ENCODE results near the gene SOX6.

The SOX6 gene

GRCh38 chr11:16313846-16314245 lies 42.5 kb downstream of the SOX6 start:
- DNase-seq (ENCODE audit: low read depth): no peak

GRCh38 chr11:16312233-16312765 lies 44.0 kb downstream of the SOX6 start:
- DNase-seq (ENCODE audit: low read depth): no peak

GRCh38 chr11:16311831-16312230 lies 44.5 kb downstream of the SOX6 start:
- no peak for DNase-seq (ENCODE audit: low read depth)

DNA sequence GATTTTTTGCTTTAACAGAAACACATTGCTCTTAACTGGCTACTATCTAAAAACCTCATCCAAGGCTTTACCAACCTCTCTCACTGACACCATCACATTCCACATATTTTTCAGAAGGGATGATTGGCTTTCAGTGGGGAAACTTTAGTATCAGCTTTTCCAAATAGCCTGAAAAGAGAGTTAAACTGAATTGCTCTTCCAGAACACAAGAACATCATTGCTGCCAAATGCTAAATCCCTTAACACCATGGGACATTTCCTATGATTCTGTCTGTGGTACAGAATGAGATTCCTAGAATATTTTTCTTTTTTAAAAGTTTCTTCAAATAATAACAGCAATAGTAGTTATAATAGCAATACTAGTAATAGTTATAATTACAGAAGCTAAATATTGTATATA lies 45.4 kb downstream of the SOX6 start:
- DNase-seq (ENCODE audit: low read depth): no peak

DNA sequence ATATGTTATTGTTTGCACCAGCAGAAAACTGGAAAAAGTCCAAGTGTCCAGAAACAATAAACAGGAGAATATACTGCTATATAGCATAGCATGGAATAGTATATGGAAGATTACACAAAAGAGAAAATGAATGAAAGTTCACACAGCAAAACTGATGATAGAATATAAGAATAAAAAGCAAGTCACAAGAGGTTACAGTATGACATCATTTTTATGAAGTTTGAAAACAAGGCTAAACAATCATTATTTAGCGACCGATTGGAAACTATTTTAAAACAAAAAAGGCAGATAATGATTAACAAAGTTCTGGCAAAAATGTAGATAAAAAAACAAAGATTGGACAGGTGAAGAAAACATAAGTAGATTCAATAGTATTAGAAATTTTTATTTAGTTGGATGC lies 47.1 kb downstream of the SOX6 start:
- no peak for DNase-seq (ENCODE audit: low read depth)

GRCh38 chr11:16301462-16301861 lies 54.9 kb downstream of the SOX6 start:
- DNase-seq (ENCODE audit: low read depth): no peak

DNA sequence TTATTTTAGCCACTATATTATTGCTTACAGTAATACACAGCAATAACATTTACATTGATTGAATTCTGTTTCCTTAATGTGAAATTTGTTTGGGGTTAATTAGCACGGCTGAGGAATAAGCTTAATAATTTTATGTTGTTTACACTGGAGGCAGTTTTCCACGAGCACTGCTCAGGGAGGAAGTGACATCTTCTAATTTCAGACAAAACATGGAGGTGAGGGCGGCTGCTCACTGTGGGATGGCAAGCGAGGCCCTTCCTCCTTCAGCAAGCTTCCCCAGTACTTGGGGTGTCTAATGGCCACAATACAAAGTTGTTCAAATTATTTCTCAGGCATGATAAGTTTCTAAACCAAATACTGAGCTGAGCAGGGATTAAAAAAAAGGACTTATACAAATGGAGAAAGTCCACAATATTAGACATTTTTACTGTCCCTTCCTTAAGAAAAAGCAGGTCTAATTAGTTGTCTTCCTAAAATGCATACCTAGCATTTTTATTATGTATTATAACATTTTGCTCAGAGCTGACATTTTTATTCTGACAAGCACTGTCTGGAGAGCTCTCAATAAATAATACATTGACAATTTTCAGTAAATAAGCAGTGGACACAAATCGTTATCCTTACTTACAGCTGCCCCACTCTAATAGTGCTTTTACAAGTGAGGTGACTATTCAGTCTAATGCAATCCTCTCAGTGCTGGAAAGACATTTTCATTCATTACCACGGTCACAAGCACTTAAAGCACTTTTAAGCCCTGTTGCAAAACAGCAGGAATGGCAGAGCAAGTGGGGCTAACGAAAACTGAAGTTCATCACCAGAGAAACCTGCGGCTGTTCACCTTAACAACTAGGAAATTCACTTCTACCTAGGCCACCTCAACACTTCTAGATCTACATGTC lies 56.2 kb downstream of the SOX6 start:
- DNase-seq (ENCODE audit: low read depth): no peak

DNA sequence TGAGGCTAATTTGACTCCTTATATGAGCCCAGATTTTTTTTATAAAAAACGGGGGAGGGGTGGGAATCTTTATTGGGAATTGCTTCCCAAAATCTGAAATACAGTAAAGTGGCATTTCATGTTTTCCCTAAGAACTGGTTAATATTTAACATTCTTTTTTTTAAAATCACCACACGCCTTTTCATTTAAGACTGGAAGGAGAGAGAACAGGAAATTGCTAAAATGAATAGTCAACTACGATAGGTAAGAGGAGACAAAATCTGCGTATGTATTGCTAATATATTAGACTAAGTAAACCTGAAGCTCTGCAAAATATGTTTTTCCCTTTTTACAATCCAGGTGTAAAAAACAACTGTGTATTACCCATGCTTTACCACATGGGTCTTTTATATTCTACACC lies 57.0 kb downstream of the SOX6 start:
- DNase-seq (ENCODE audit: low read depth): no peak

DNA sequence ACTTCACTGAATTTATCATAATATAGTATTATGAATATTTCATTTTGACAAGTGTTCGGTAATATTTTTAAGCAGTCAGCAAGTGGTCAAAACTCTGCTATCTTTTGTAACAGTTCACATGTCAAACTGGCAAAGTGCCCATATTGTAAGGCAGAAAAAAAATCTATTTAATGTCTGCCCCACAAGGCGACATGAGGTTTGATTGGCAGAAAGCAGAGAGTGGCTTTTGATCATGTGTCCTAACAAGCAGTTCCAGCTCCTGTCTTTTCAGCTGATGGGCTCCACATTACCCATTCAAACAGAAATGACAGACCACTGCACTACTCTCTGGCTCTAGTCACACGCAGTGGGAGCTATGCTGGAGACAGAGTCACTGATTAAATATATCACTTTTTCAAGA lies 59.0 kb downstream of the SOX6 start:
- DNase-seq (ENCODE audit: low read depth): no peak

- DNase-seq (ENCODE audit: low read depth): no peak
These were observed 60.1 kb downstream of the SOX6 start for GRCh38 chr11:16296273-16296672.

- no peak for DNase-seq (ENCODE audit: low read depth)
These were observed 60.8 kb downstream of the SOX6 start for GRCh38 chr11:16295592-16295991.

- DNase-seq (ENCODE audit: low read depth): no peak
These were observed 63.1 kb downstream of the SOX6 start for GRCh38 chr11:16293204-16293681.

DNA sequence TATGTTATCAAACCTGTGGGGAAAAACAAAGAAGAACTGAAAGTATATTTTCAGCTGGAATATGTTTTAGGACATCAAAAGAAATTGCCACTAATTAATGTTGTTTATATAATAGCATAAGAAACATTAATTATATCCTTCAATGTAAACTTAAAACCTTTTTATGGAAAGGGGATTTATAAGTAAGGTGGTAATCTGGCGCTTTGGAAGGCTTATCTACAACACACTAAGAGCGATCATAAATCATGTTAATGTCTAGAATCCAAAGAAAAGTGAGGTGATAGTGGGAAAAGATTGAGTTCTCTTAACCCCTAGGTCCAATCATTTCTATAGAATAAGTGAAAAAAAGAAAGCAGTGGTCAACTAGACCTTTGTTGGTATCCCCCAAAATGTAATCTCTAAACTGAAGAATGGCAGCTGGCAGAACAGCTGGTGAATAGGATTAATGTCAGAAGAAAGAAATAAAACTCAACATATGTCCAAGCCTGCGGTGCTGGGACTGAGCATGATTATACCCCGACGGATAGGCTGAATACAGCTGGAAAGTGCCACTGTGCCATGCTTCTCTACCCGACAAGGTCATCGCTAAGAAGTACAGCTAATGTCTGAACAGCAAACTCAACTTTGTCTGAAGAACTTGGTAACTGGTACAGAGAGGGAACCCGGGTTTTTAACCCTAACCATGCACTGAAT lies 64.0 kb downstream of the SOX6 start:
- DNase-seq (ENCODE audit: low read depth): no peak

DNA sequence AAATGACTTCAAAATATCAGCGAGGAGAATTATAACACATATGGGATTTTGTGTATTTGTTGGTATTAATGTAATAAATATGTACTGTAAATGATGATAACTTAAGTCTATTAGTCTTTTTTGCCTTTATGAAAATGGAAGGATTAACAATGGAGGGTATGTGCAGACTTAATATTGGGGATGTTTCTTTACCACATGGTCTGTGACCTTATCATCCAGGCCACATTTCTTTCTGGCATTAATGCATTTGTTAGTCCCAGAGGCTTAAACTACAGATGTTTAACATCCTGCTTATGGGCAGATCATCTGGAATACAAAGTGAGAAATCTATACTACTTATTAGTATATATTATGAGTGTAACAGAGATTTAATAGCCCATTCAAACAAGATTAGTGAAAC lies 64.6 kb downstream of the SOX6 start:
- DNase-seq (ENCODE audit: low read depth): no peak

GRCh38 chr11:16289541-16289940 lies 66.8 kb downstream of the SOX6 start:
- DNase-seq (ENCODE audit: low read depth): no peak

- DNase-seq (ENCODE audit: low read depth): no peak
These were observed 68.6 kb downstream of the SOX6 start for GRCh38 chr11:16287630-16288280.

DNA sequence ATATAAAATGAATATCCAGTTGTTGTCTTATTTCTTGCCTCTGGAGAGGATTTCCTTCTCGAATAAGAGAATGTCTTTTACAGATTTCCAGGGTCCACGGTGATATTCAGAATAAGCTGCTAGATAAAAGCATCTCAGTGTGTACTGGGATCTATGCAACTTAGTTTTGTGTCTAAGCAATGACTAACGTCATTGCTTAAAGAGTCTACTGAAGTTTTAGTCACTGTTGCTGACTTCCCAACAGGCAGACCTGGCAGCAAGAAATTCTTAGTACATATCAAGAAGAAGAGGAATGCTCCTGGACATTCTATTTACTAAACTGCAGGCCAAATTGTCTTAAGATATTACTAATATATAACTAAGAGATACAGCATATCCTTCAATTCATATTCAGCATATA lies 70.3 kb downstream of the SOX6 start:
- no peak for DNase-seq (ENCODE audit: low read depth)

- no peak for DNase-seq (ENCODE audit: low read depth)
These were observed 76.1 kb downstream of the SOX6 start for GRCh38 chr11:16280256-16280682.

GRCh38 chr11:16279524-16279923 lies 76.8 kb downstream of the SOX6 start:
- no peak for DNase-seq (ENCODE audit: low read depth)

DNA sequence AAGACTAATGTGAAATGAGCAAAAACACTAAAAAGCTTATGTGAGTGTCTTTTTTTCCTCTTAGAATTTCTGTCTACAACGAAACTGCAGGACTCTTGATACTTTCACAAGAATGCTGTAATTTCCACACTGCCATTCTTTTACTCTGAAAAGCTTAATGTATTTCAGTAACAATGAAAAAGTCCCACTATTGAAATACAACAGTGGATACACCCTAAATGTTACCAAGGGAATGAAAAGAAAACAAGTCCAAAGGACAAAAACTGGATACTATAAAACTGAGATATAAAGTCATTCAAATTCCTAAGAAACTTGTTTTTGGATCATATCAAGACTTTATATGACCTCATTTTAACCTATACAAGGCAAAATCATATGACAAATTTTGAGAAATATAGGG lies 77.4 kb downstream of the SOX6 start:
- DNase-seq (ENCODE audit: low read depth): no peak

DNA sequence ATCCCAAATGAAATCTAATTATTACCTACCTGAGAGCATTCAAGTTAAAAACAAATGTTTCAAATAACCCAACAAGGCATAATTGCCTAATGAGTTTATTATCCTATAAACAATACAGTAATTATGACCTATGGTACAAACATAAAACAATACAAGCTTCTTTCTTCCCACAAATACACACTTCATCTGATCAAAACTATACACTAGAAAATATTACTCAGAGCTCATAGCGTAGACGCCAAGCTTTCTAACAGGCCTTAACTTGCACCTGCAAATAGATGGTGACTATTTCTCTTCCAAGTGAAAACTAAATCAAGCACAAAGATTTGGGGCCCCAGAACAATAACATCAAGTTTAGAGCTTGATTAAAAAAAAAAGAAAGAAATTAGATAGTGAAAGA lies 78.1 kb downstream of the SOX6 start:
- DNase-seq (ENCODE audit: low read depth): no peak

DNA sequence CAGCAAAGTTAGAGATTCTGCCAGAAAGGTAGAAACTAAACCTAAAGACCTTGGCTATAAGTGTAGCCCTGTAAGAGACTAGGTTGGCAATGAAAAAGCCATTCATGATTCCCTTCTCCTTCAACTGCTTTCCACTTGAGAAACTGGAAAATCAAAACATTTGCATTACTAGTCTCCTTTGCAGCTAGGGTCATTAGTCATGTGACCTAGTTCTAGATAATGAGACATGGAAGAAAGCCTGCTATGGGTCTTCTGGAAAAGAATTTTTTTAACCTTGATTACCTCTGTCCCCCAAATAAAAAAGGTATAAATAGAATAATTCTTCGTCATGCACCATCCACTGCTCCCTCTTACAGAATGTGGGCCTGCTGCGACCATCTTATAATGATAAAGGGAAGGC lies 80.1 kb downstream of the SOX6 start:
- DNase-seq (ENCODE audit: low read depth): no peak

- no peak for DNase-seq (ENCODE audit: low read depth)
These were observed 85.1 kb downstream of the SOX6 start for GRCh38 chr11:16271258-16271657.
